ENCODE measurements around the gene ACTN4. TPM values are rescaled to one million over a fixed set of nuclear protein-coding genes. Genes with fewer than 3 reads are reported as not detected.
"Not testable (repeated sequence)": the region's sequence is repeated elsewhere in the genome, so short reads cannot be mapped to it uniquely, and the experiment has no call there.

Gene ACTN4
- total RNA-seq, 2 experiments from 2014 or later, result 532 to 534 TPM

DNA sequence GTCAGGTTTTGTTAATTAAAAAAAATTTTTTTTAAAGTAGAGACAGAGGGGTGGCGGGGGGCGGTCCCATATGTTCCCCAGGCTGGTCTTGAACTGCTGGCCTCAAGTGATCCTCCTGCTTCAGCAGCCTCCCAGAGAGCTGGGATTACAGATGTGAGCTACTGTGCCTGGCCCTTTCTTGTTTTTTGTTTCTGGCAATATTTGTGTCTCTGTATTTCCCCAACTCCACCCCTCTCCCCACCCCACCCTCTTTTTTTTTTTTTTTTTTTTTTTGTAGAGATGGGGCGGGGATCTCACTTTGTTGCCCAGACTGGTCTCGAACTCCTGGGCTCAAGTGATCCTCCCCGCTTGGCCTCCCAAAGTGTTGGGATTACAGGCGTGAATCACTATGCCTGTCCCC is 97.4 kb downstream of the ACTN4 start:
- DNase-seq, result no peak
- CTCF ChIA-PET, result interaction anchor here (1.3 to 1.4 kb wide), 2 partner anchors 10 to 186 kb away, joined by 3 to 4 read pairs; partner anchors contain the start of genes MRPS12 and SARS2
- H3K4me3 Mint-ChIP-seq, result no peak overlapping the region
- no peaks in the 10 kb centered on the region for H3K36me3 Mint-ChIP-seq (ENCODE audit: low read depth)
- H3K4me1 Mint-ChIP-seq, result peaks cover 10% of the 10 kb centered on the region
- H3K9me3 Mint-ChIP-seq, result no peaks in the 10 kb centered on the region
- POLR2A ChIA-PET, result no interaction called here
- no peaks in the 10 kb centered on the region for H3K27me3 Mint-ChIP-seq
- no peak overlapping the region for H3K27ac Mint-ChIP-seq

DNA sequence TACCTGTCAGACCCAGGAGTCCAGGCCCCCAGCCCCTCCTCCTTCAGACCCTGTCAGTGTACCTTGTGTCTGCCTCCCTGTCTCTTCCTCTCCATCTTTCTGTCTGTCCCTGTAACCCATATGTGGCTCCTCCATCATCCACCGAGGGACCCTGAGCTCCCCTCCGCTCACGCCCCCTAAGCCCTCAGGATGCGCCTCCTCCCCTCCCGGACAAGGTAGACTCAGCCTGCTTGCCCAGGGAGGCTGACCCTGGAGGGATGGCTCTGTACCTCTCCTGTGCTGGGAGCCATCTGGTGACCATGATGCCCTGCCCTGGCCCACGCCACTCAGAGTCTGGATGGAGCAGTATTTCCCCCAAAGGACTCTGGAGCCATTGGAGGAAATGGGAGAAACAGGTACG is 97.9 kb downstream of the ACTN4 start:
- Mint-ChIP-seq H3K27me3 (peaks cover 2% of the 10 kb centered on the region), H3K36me3 (ENCODE audit: low read depth) (no peaks in the 10 kb centered on the region), H3K4me3 (no peak overlapping the region), H3K27ac (no peak overlapping the region), H3K4me1 (peaks cover 5% of the 10 kb centered on the region), H3K9me3 (no peaks in the 10 kb centered on the region)
- ChIA-PET POLR2A (no interaction called here), CTCF (interaction anchor here (1.3 to 1.4 kb wide), 2 partner anchors 10 to 185 kb away, joined by 3 to 4 read pairs; partner anchors contain the start of genes MRPS12 and SARS2)
- DNase-seq, result no peak

DNA sequence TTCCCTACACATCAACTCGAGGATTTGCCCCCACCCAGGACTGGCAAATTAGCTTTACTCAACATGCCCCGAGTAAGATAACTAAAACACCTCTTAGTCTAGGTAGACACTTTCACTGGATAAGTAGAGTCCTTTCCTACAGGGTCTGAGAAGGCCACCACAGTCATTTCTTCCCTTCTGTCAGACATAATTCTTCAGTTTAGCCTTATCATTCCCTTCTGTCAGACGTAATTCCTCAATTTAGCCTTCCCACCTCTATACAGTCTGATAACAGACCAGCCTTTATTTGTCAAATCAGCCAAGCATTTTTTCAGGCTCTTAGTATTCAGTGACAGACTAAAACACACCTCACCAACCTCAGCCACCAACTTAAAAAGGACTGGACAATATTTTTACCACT is 106.3 kb downstream of the ACTN4 start:
- DNase-seq; POLR2A ChIA-PET; H3K4me1 Mint-ChIP-seq; H3K4me3 Mint-ChIP-seq; H3K27ac Mint-ChIP-seq; H3K36me3 Mint-ChIP-seq (ENCODE audit: low read depth); H3K9me3 Mint-ChIP-seq: not testable (repeated sequence)
- H3K27me3 Mint-ChIP-seq, result peaks cover 12% of the 10 kb centered on the region
- CTCF ChIA-PET, result interaction anchor here (0.7 kb wide), 1 partner anchor 100 kb away, joined by 3 read pairs; no protein-coding TSS in a partner anchor

DNA sequence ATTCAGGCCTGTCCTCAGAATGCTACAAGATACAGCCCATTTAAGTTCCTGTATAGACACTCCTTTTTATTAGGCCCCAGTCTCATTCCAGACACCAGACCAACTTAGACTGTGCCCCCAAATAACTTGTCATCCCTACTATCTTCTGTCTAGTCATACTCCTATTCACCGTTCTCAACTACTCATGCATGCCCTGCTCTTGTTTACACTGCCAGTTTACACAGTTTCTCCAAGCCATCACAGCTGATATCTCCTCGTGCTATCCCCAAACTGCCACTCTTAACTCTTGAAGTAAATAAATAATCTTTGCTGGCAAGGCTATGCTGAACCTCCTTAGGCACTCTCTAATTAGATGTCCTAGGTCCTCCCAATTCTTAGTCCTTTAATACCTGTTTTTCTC is 106.7 kb downstream of the ACTN4 start:
- H3K27ac Mint-ChIP-seq; POLR2A ChIA-PET; H3K36me3 Mint-ChIP-seq (ENCODE audit: low read depth): not testable (repeated sequence)

DNA sequence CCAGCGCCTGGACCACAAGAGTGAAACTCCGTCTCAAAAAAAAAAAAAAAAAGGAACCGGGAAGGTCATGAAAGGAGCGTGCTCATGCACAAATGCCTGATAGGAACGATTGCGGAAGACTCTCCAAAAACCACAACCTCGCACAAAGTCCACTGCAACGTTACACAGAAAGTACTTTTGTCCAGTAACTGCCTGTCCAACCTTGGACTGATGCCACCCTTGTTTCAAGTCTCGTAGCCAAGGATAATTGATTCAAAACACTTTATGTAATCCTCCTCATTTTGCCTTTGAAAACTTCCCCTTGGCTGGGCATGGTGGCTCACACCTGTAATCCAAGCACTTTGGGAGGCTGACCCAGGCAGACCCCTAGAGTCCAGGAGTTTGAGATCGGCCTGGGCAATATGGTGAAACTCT is 112.1 kb downstream of the ACTN4 start:
- H3K36me3 Mint-ChIP-seq (ENCODE audit: low read depth), result no peaks in the 10 kb centered on the region
- peaks cover 2% of the 10 kb centered on the region for H3K27me3 Mint-ChIP-seq
- ChIA-PET POLR2A (interaction anchor here (1.5 kb wide), 1 partner anchor 10 kb away, joined by 3 read pairs; no protein-coding TSS in a partner anchor), CTCF (interaction anchor here (2.4 kb wide), 1 partner anchor 10 kb away, joined by 11 read pairs; no protein-coding TSS in a partner anchor)
- no peaks in the 10 kb centered on the region for H3K9me3 Mint-ChIP-seq
- no peak overlapping the region for H3K27ac Mint-ChIP-seq
- no peaks in the 10 kb centered on the region for H3K4me1 Mint-ChIP-seq
- no peak overlapping the region for H3K4me3 Mint-ChIP-seq
- no peak for DNase-seq

More for the DNA sequence above, 106.7 kb downstream of the ACTN4 start:
- not testable (repeated sequence) for H3K4me1 Mint-ChIP-seq, H3K9me3 Mint-ChIP-seq, DNase-seq, H3K4me3 Mint-ChIP-seq
- CTCF ChIA-PET, result interaction anchor here (0.7 kb wide), 1 partner anchor 100 kb away, joined by 3 read pairs; no protein-coding TSS in a partner anchor
- peaks cover 12% of the 10 kb centered on the region for H3K27me3 Mint-ChIP-seq

DNA sequence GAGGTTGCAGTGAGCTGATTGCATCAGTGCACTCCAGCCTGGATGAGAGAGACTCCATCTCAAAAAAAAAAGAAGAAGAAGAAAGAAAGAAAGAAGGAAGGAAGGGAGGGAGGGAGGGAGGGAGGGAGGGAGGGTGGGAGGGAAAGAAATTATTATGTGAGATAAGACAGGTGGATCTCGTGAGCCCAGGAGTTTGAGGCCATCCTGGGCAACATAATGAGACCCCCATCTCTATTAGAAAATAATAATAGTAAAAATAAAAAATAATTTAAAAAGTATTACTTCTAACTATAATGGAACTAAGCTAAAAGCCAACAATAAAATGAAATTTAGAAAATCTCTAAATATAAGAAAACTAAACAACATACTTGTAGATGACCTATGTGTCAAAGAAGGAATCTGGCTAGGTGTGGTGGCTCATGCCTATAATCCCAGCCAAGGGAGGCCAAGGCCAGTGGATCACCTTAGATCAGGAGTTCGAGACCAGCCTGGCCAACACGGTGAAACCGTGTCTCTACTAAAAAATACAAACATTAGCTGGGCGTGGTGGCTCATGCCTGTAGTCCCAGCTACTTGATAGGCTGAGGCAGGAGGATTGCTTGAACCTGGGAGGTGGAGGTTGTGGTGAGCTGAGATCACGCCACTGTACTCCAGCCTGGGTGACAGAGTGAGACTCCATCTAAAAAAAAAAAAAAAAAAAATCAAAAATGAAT is 113.5 kb downstream of the ACTN4 start:
- H3K4me1 Mint-ChIP-seq; H3K27ac Mint-ChIP-seq; H3K4me3 Mint-ChIP-seq; H3K36me3 Mint-ChIP-seq (ENCODE audit: low read depth); H3K9me3 Mint-ChIP-seq; H3K27me3 Mint-ChIP-seq; POLR2A ChIA-PET; DNase-seq: not testable (repeated sequence)
- CTCF ChIA-PET, result interaction anchor here (0.6 to 2.4 kb wide), 6 partner anchors 9 to 685 kb away, joined by 3 to 11 read pairs (median 4); partner anchors contain the start of genes MRPS12 and SARS2

DNA sequence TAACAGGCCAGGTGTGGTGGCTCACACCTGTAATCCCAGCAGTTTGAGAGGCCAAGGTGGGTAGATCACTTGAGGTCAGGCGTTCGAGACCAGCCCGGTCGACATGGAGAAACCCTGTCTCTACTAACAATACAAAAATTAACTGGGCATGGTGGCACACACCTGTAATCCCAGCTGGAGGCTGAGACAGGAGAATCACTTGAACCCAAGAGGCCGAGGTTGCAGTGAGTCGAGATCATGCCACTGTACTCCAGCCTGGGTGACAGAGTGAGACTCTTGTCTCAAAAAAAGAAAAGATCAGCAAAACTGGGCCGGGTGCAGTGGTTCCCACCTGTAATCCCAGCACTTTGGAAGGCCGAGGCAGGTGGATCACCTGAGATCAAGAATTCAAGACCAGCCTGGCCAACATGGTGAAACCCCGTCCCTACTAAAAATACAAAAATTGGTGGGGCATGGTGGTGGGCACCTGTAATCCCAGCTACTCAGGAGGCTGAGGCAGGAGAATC is 114.5 kb downstream of the ACTN4 start:
- H3K36me3 Mint-ChIP-seq (ENCODE audit: low read depth); POLR2A ChIA-PET; H3K27me3 Mint-ChIP-seq; H3K9me3 Mint-ChIP-seq; H3K27ac Mint-ChIP-seq; H3K4me1 Mint-ChIP-seq; H3K4me3 Mint-ChIP-seq; DNase-seq: not testable (repeated sequence)
- CTCF ChIA-PET, result interaction anchor here (0.6 to 2.4 kb wide), 4 partner anchors 8 to 169 kb away, joined by 3 to 11 read pairs (median 5); partner anchors contain the start of genes MRPS12 and SARS2

DNA sequence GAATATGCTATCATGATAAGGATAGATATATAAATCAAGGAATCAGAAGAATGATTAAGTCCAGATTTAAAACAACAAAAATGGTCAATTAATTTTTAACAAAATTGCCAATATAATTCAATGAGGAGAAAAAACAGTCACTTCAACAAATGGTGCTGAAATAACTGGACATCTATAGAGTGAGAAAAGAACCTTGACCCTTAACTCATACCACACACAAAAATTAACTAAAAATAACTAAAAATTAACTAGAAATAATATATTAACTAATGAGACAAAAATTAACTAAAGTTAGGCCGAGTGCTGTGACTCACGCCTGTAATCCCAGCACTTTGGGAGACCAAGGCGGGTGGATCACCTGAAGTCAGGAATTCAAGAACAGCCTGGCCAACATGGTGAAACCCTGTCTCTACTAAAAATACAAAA is 116.4 kb downstream of the ACTN4 start:
- Mint-ChIP-seq H3K27me3 (peaks cover 2% of the 10 kb centered on the region), H3K9me3 (no peaks in the 10 kb centered on the region), H3K27ac (no peak overlapping the region), H3K4me1 (peaks cover 2% of the 10 kb centered on the region), H3K4me3 (no peak overlapping the region), H3K36me3 (ENCODE audit: low read depth) (no peaks in the 10 kb centered on the region)
- POLR2A ChIA-PET, result no interaction called here
- DNase-seq, result no peak
- CTCF ChIA-PET, result interaction anchor here (0.5 kb wide), 1 partner anchor 185 kb away, joined by 3 read pairs; no protein-coding TSS in a partner anchor

DNA sequence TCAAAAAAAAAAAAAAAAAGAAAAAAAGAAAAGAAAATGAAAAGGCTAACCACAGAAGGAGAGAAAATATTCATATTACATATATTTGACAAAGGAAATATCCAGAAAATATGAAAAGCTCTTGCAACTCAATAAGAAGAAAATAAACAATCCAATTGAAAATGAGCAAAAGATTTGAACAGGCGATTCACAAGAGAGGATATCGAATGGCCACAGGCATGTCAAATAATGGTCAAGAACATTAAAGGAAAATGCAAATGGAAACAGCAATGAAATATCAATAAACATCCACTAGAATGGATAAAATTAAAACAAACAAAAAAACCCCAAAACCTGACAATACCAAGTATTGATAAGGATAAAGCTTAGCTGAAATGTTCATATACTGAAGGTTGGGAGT is 117.8 kb downstream of the ACTN4 start:
- peaks cover 2% of the 10 kb centered on the region for H3K27me3 Mint-ChIP-seq
- H3K9me3 Mint-ChIP-seq, result no peaks in the 10 kb centered on the region
- no peak for DNase-seq
- H3K36me3 Mint-ChIP-seq (ENCODE audit: low read depth), result no peaks in the 10 kb centered on the region
- no peak overlapping the region for H3K27ac Mint-ChIP-seq
- peaks cover 12% of the 10 kb centered on the region for H3K4me1 Mint-ChIP-seq
- CTCF ChIA-PET, result interaction anchor here (0.7 kb wide), 3 partner anchors 24 to 569 kb away, joined by 3 to 4 read pairs (median 3); no protein-coding TSS in a partner anchor
- no peak overlapping the region for H3K4me3 Mint-ChIP-seq
- POLR2A ChIA-PET, result no interaction called here

DNA sequence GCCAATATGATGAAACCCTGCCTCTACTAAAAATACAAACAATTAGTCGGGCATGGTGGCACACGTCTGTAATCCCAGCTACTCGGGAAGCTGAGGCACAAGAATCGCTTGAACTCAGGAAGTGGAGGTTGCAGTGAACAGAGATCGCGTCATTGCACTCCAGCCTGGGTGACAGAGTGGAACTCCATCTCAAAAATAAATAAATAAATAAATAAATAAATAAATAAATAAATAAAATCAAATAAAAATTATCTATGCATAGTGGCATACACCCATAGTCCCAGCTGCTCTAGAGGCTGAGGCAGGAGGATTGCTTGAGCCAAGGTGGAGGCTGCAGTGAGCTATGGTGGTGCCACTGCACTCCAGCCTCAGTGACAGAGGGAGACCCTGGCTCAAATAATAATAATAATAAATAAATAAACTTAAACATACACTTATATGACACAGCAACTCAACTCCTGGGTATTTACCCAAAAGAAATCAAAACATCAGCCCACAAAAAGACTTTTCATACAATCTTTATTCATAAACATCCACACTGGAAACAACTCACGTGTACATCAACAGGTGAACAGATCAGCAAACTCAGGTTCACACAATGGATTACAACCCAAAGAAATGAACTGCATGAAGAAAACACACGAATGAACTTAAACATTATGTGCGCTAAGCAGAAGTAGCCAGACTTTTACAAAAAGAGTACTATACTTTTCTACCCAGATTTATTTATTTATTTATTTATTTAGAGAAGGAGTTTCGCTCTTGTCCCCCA is 119.0 kb downstream of the ACTN4 start:
- Mint-ChIP-seq H3K9me3 (no peaks in the 10 kb centered on the region), H3K4me1 (peaks cover 12% of the 10 kb centered on the region), H3K27ac (no peak overlapping the region), H3K36me3 (ENCODE audit: low read depth) (no peaks in the 10 kb centered on the region), H3K4me3 (no peak overlapping the region), H3K27me3 (peaks cover 2% of the 10 kb centered on the region)
- ChIA-PET CTCF (no interaction called here), POLR2A (no interaction called here)
- DNase-seq, result no peak

DNA sequence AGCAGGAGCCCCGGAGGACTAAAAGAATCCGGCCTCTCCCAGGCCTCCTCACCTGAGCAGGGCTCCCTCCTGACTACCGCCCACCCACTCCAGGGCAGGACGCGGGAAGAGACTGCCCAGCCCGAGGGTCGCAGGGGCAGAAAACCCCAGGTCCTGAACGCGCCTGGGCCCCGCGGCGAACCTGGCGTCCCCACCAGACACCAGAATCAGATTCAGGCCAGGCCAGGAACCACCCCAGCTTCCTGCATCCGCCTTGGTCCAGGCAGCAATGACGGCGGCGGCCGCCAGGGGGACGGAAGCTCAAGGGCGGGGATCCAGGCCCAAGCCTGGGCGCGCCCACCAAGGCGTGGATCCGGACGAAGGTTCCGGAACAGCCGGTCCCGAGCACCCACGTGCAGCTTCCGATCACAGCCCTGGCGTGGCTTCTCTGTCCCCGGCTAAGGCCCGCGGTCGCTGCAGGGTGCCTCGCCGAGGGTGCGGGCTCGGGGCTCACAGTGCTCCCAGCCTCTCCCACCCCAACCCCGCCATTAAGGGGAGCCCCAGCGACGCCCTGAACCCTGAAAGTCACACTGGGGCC is 122.3 kb downstream of the ACTN4 start:
- ChIA-PET POLR2A (interaction anchor here (0.6 to 1.7 kb wide), 16 partner anchors 14 to 161 kb away, joined by 3 to 8 read pairs (median 5); partner anchors contain the start of genes ACTN4, MRPS12, NFKBIB and RINL), CTCF (interaction anchor here (0.6 to 1.7 kb wide), 26 partner anchors 8 to 367 kb away, joined by 3 to 16 read pairs (median 4); partner anchors contain the start of genes ACTN4, ECH1, EIF3K and FAM98C)
- peak; percentile 93 for DNase-seq
- Mint-ChIP-seq H3K4me3 (peak overlapping the region; percentile 52), H3K27ac (peak overlapping the region; percentile 70), H3K9me3 (no peaks in the 10 kb centered on the region), H3K36me3 (ENCODE audit: low read depth) (no peaks in the 10 kb centered on the region), H3K27me3 (peaks cover 2% of the 10 kb centered on the region), H3K4me1 (peaks cover 12% of the 10 kb centered on the region)

DNA sequence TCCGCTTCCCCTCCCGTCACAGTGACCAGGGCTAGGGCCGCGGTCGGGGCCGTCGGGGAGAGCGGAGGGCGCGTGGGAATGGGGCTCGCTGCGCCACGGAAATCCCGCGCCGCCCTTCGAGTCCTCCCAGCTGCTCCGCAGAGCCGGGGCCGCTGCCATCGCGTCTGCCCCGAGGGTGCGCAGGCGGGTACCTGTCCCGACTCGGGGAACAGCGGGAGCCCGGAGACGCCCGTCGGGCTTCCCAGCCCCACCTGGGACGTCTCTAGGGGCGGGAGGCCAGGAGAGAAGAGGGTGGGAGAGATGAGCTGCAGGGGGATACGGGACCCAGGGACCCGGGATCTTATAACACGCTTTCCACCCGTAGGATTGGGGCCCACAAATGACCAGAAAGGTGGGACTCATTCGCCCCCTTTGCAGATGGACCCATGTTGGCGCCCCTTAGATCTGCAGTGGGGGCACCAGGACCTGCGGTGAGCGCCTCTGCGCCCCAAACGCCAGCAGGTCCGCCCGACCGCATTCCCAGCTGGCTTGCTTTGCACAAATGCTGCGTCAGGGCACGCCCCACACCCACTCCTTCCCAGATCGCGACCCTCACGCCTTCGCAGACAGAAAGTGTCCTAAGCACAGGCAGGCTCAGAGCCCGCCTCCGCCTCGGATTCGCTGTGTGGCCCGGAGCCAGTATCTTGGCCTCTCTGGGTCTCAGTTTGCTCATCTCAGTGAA is 122.9 kb downstream of the ACTN4 start:
- H3K27me3 Mint-ChIP-seq; DNase-seq; H3K4me3 Mint-ChIP-seq; H3K27ac Mint-ChIP-seq; H3K36me3 Mint-ChIP-seq (ENCODE audit: low read depth); H3K9me3 Mint-ChIP-seq: not testable (repeated sequence)
- peaks cover 14% of the 10 kb centered on the region for H3K4me1 Mint-ChIP-seq
- CTCF ChIA-PET, result interaction anchor here (1.0 to 1.7 kb wide), 14 partner anchors 10 to 232 kb away, joined by 3 to 16 read pairs (median 5); partner anchors contain the start of genes ACTN4, EIF3K, HNRNPL and MRPS12
- POLR2A ChIA-PET, result interaction anchor here (1.0 to 1.7 kb wide), 10 partner anchors 22 to 160 kb away, joined by 4 to 8 read pairs (median 5); partner anchors contain the start of genes ACTN4, MRPS12, RINL and SARS2
